ENCODE results near the gene ZNF268. TPM values are rescaled to one million over a fixed set of nuclear protein-coding genes. Genes with fewer than 3 reads are reported as not detected.
"Not testable (repeated sequence)": the region's sequence is repeated elsewhere in the genome, so short reads cannot be mapped to it uniquely, and the experiment has no call there.

ZNF268 gene
- total RNA-seq, 2 donors from 2014 or later, result 13.0 to 15.7 TPM

- DNase-seq (no peak), ATAC-seq (no peak)
- intact Hi-C loops (cut with DNase I, micrococcal nuclease), result no loop called here
Measured at GRCh38 chr12:133222211-133222610, 40.9 kb downstream of the ZNF268 start.

- DNase-seq (no peak), ATAC-seq (no peak)
- intact Hi-C loops (cut with DNase I, micrococcal nuclease), result no loop called here
Measured at GRCh38 chr12:133225527-133225926, 44.2 kb downstream of the ZNF268 start.

- intact Hi-C loops (cut with DNase I, micrococcal nuclease), result no loop called here
- DNase-seq, result no peak
- ATAC-seq, result no peak
Measured at GRCh38 chr12:133226690-133227089, 45.4 kb downstream of the ZNF268 start.

GRCh38 chr12:133227281-133227852 lies 46.1 kb downstream of the ZNF268 start:
- intact Hi-C loops (cut with DNase I, micrococcal nuclease), result no loop called here
- ATAC-seq (no peak), DNase-seq (no peak)

- ATAC-seq (no peak), DNase-seq (no peak)
- intact Hi-C loops (cut with DNase I, micrococcal nuclease), result no loop called here
Measured at GRCh38 chr12:133231001-133231400, 49.7 kb downstream of the ZNF268 start.

GRCh38 chr12:133233006-133233405 lies 51.7 kb downstream of the ZNF268 start:
- DNase-seq, result no peak
- ATAC-seq, result no peak
- intact Hi-C loops (cut with DNase I, micrococcal nuclease), result no loop called here

- no peak for ATAC-seq
- intact Hi-C loops (cut with DNase I, micrococcal nuclease), result no loop called here
Measured at GRCh38 chr12:133233993-133234564, 52.8 kb downstream of the ZNF268 start.

GRCh38 chr12:133234971-133235370 lies 53.7 kb downstream of the ZNF268 start:
- intact Hi-C loops (cut with DNase I, micrococcal nuclease), result no loop called here
- no peak for ATAC-seq
- DNase-seq, result no peak

More at GRCh38 chr12:133233993-133234564, 52.8 kb downstream of the ZNF268 start:
- no peak for DNase-seq

GRCh38 chr12:133235401-133236112 lies 54.3 kb downstream of the ZNF268 start, which contains the start of gene ANHX:
Gene ANHX, minus strand, starts transcription at chr12:133235877. Its CDS starts 1,521 bp downstream, at chr12:133234356.
- ATAC-seq, result no peak
- intact Hi-C loops (cut with DNase I, micrococcal nuclease), result no loop called here
- no peak for DNase-seq

- ATAC-seq (no peak), DNase-seq (no peak)
- intact Hi-C loops (cut with DNase I, micrococcal nuclease), result no loop called here
Measured at GRCh38 chr12:133236144-133236543, 54.8 kb downstream of the ZNF268 start.

GRCh38 chr12:133236556-133236955 lies 55.3 kb downstream of the ZNF268 start:
- DNase-seq (no peak), ATAC-seq (no peak)
- intact Hi-C loops (cut with DNase I, micrococcal nuclease), result no loop called here

- no peak for ATAC-seq
- DNase-seq, result no peak
- intact Hi-C loops (cut with DNase I, micrococcal nuclease), result no loop called here
Measured at GRCh38 chr12:133251732-133252131, 70.4 kb downstream of the ZNF268 start.

GRCh38 chr12:133255833-133256232 lies 74.5 kb downstream of the ZNF268 start:
- intact Hi-C loops (cut with DNase I, micrococcal nuclease); ATAC-seq; DNase-seq: not testable (repeated sequence)

- DNase-seq (no peak), ATAC-seq (no peak)
- intact Hi-C loops (cut with DNase I, micrococcal nuclease), result no loop called here
Measured at GRCh38 chr12:133256321-133256720, 75.0 kb downstream of the ZNF268 start.

- ATAC-seq (peak; percentile 28), DNase-seq (no peak)
- intact Hi-C loops (cut with DNase I, micrococcal nuclease), result no loop called here
Measured at GRCh38 chr12:133264173-133264572, 82.9 kb downstream of the ZNF268 start.

Other genes starting within 250 kb of the ZNF268 start
- 10 to 100 TPM in 1 of 2 donors, 1 to 10 TPM in 1; 8.6 to 10.8 TPM for gene ZNF605, start 225.2 kb upstream of the ZNF268 start, total RNA-seq
- 1 to 10 TPM; 8.4 to 8.5 TPM for gene ZNF26, start 195.1 kb upstream of the ZNF268 start, total RNA-seq
- 10 to 100 TPM; 12.8 to 16.9 TPM for gene ZNF84, start 144.0 kb upstream of the ZNF268 start, total RNA-seq
- gene ZNF140, start 100.6 kb upstream of the ZNF268 start, total RNA-seq, result 10 to 100 TPM; 10.6 to 11.6 TPM
- 1 to 10 TPM; 1.4 to 1.6 TPM for gene ZNF891, start 51.2 kb upstream of the ZNF268 start, total RNA-seq
- 1 to 10 TPM; 3.5 to 7.5 TPM for gene ZNF10, start 50.9 kb upstream of the ZNF268 start, total RNA-seq
- not detected for gene ANHX, start 54.4 kb downstream of the ZNF268 start, total RNA-seq